HepG2 (cell line): ENCODE measurements around the gene CTNNBL1. TPM values are rescaled to one million over a fixed set of nuclear protein-coding genes. Genes with fewer than 3 reads are reported as not detected.

Experiments
- REST ChIP-seq, 2 experiments: IDR thresholded peaks; 2 replicates each; pipeline ENCODE4 v1.6.1; 2011 to 2012; ENCODE audit warnings: low read length in 2 of 2, borderline replicate concordance in 1 of 2, low read depth in 1 of 2, mild to moderate bottlenecking in 1 of 2, moderate library complexity in 1 of 2
- ZBED4 ChIP-seq: sonication (generic); formaldehyde crosslinking; IDR thresholded peaks from 2 replicates; pipeline ENCODE4 v1.4.0; 2020; ENCODE audit warnings: missing genetic modification reagents, borderline replicate concordance
- ZFY ChIP-seq: sonication (generic); formaldehyde crosslinking; IDR thresholded peaks from 2 replicates; pipeline ENCODE4 v1.4.0; 2020; ENCODE audit warnings: missing genetic modification reagents
- polyA plus RNA-seq, 8 experiments: library from polyadenylated mRNA; depleted of rRNA in 3 of 8; stranded (reverse) in 7 of 8; unstranded in 1 of 8; fragments of >200 nt; fragmentation: Illumina TruSeq in 4 of 8; extraction: Trizol in 4 of 8; gene quantifications; 2 replicates each; pipeline versions ENCODE4 v1.2.1 to v1.2.3, GENCODE V29; 2011 to 2016; ENCODE audit warnings: low read depth in 4 of 8, missing spikeins in 1 of 8, mixed read lengths in 1 of 8; ENCODE audit not compliant: insufficient read depth in 1 of 8
- total RNA-seq, 5 experiments: library from RNA; depleted of rRNA; stranded (reverse); fragments of >200 nt; fragmentation: Illumina TruSeq; extraction: Trizol; gene quantifications; 2 replicates each; pipeline ENCODE4 v1.2.3, GENCODE V29; 2016; ENCODE audit warnings: low read depth in 1 of 5

The CTNNBL1 gene
- total and polyA plus RNA-seq, 2 of the 13 experiments (the other 11 are each of a cell fraction or from before 2014, with no cell fraction given) = 49.3 to 94.6 TPM

- peak; percentile 71 to 90 for TF ChIP-seq REST (IDR thresholded peaks at IDR 0.05; ENCODE audit: borderline replicate concordance in 1 of 2, low read depth in 1 of 2, low read length in 2 of 2)
- 0 out of 2 replicates have a peak, but pooled peaks have one; percentile 14 for TF ChIP-seq ZFY
- TF ChIP-seq ZBED4 (CRISPR knock-in tag) = no peak
These were observed 207.4 kb downstream of the CTNNBL1 start (continued) for GRCh38 chr20:37901240-37901639.
